NCI-H82 treated with DMSO at 0.1 percent for 48 hours (cell line): ENCODE data around the gene PARS2.

Experiments used
- DNase-seq: peaks from one replicate; lab custom pipeline; 2025; ENCODE audit not compliant: unreplicated experiment; lab: John Stamatoyannopoulos, UW

The PARS2 gene

DNA sequence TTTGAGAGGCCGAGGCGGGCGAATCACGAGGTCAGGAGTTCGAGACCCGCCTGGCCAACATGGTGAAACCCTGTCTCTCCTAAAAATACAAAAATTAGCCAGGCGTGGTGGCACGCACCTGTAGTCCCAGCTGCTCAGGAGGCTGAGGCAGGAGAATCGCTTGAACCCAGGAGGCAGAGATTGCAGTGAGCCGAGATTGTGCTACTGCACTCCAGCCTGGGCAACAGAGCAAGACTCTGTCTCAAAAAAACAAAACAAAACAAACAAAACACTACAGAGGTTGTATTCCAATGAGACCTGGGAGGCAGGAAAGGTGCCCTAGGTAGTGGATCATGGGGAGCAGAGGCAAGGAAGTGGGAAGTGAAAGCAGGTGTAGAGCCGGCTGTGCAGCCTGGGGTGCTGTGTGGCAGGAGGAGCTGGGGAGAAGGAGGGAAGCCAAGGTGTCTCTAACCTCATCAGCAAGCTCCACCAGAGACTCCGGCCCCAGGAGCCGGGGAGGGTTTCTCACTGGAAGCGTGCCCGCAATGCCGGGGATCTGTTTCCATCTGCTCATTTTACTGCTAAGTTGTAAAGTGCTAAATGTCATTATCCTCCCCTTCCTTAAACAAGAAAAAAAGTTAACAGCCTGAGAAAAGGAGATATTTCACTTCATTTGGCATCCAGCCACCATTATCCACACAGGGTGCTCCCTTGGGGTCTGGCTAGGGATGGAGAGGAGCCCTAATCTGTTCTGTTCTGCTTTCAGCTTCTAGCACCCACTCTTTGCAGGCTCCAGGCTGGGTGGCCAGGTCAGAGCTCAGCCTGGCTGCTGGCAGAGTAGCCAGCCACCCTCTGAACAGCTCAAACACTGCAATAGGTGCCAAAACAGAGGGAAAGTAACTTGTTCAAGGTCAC is 11.8 kb upstream of the PARS2 start:
- peak; percentile 51 for DNase-seq

DNA sequence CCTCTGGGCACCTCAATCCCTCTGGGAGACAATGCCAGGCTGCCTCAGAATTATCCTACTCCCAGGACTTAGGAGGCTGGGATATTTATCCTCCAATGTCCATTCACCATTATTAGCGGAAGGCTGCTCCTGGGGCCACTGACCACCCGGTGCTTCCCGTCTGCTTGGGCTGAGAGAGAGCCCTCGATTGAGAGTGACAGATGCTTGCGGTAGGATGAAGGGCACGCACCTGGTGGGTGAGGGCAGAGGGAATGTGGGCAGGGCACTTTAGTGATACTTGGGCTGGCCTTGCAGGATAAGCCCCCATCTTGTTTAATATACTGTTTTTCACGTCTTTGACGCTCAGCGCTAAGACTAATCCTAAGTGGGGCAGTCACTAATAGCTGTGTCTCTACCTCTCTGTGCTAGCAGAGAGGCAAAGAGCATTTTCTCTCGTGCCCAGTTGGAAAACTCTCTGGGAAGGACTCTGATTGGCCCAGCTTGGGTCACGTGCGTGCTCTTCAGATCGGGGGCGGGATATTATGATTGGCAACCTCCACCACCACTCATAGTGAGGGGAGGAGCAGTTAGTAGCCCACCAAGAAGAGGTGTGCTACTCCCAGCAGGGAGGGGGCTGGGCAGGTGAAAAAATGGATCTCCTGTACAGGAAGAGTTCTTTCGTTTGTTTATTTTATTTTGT is 10.6 kb upstream of the PARS2 start:
- DNase-seq: peak; percentile 96

DNA sequence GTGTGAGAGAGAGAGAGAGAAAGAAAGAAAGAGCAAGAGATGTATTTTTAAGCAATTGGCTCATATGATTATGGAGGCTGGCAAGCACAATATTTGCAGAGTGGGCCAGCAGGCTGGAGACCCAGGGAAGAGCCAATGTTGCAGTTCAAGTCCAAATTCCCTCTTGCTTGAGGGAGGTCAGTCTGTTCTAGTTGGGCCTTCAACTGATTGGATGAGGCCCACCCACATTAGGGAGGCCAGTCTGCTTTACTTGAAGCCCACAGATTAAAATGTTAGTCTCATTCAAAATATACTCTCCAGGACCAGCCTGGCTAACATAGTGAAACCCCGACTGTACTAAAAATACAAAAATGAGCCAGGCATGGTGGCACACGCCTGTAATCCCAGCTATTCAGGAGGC is 8.6 kb upstream of the PARS2 start:
- DNase-seq: no peak

DNA sequence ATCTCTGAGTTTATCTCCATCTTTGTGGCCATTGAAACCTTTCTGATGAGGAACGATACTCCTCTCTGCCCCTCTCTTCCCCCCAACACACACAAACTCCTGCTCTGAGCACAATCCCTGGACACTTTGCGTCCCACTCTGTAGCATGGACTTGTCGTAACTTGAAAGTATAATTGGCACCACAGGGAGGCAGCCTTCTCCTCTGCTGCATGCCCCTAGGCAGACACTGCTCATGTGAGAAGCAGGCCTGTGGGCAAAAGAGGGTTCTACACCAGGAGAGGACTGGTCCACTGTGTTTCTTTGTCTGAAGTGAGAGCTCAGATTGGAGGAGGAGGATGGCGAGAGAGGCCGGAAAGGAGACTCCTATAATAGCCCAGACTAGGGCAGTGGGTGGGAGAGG is 3.8 kb upstream of the PARS2 start:
- DNase-seq: no peak

- DNase-seq: no peak
Observed at GRCh38 chr1:54767526-54767925, 3.2 kb upstream of the PARS2 start.

GRCh38 chr1:54766726-54767125 is 2.4 kb upstream of the PARS2 start:
- DNase-seq: no peak

DNA sequence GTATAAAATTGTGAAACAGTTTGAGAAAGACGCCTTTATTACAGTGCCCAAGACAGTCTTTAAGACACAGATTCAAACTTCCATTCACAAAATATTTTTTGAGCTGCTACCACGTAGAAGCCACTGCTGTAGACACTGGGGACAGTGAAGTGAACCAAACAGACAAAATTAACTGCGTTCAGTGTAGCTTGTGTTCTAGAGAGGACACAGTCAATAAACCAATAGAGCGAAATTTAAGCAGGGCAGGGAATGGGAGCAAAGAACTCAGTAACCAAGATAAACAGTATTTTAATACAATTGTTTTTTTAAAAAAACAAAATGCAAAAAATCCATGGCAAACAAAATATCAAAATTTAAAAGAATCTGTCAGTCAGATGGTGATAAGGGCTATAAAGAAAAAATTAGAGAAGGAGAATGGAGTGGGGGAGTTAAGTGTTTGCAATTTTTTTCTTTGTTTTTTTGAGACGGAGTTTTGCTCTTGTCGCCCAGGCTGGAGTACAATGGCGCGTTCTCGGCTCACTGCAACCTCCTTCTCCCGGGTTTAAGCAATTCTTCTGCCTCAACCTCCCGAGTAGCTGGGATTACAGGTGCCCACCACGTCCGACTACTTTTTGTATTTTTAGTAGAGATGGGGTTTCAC is 719 bp upstream of the PARS2 start:
- no peak for DNase-seq

DNA sequence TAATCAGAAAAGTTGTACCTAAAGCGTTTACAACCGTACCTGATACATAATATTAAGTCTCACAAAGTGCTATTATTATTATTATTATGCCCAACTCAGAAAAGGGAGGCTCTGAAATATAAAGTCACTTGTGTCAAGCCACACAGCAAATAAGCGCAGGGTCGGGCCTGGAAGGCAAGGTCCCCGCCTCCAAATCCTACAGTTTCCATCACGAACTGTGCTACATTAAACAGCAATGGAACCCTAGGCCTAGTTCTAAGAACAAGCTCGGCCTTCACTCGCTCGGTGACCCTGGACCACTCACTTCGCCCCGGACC is 549 bp downstream of the PARS2 start:
- DNase-seq: no peak

GRCh38 chr1:54758678-54759348 is 5.5 kb downstream of the PARS2 start:
- DNase-seq: no peak

GRCh38 chr1:54757833-54758232 is 6.5 kb downstream of the PARS2 start:
- no peak for DNase-seq

DNA sequence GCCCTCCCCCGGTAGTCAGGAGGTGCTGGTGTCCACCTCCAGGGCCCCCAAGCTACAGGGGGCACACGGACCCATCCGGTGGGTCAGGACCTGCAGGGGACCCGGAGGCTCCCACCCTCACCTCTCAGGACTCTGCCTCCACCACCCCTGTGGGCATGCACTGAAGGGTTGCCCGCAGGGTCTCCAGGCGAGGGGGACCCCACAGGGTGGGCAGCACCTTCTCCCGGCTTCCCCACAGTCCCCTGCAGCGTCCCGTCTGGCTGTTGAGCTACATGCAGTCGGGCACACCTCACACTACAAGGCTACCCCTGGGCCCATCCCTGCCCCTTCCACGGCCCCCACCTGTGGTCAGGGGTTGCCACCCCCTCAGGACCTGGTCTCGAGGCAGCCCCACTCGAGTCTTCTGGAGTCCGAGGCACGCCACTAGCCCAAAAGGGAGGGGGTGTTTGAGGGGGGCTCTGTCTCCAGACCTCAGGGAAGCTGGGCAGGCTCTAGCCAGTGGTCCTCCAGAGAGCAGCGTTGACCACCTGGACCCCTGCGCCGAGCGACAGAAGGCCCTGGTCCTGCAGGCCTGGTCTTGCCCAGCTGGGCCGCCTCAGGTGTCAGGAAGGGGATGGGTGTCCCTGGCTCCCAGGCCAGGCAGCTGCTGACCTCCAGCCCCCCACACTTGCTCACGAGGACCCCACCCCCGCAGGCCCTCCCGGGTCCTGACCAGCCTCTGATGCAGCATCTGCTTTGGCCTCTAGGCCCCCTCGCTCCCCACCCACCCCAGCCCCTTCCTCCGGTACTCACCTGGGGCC is 9.6 kb downstream of the PARS2 start:
- DNase-seq: no peak

DNA sequence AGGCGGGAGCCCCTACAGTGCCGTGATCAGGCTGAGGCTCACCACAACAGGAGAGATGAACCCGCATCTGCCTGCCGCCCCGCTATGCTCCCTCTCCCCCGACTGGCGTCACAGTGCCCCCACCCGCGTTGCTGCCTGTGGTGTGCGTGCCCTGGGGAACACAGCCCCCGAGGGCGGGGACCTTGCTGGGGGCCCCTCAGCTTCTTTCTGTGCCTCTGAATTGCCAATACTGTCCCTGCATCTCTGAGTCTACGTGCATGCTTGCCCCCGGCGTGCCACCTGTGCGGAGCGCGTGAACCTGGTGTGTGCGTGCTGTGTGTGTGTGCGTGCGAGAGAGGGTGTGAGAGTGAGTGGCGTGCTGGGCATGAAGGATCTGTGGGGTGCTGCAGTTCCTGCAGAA is 10.3 kb downstream of the PARS2 start:
- DNase-seq: no peak

- DNase-seq: no peak
Observed at GRCh38 chr1:54751426-54751825, 12.9 kb downstream of the PARS2 start.

- DNase-seq: no peak
Observed at GRCh38 chr1:54750596-54750995, 13.7 kb downstream of the PARS2 start.

DNA sequence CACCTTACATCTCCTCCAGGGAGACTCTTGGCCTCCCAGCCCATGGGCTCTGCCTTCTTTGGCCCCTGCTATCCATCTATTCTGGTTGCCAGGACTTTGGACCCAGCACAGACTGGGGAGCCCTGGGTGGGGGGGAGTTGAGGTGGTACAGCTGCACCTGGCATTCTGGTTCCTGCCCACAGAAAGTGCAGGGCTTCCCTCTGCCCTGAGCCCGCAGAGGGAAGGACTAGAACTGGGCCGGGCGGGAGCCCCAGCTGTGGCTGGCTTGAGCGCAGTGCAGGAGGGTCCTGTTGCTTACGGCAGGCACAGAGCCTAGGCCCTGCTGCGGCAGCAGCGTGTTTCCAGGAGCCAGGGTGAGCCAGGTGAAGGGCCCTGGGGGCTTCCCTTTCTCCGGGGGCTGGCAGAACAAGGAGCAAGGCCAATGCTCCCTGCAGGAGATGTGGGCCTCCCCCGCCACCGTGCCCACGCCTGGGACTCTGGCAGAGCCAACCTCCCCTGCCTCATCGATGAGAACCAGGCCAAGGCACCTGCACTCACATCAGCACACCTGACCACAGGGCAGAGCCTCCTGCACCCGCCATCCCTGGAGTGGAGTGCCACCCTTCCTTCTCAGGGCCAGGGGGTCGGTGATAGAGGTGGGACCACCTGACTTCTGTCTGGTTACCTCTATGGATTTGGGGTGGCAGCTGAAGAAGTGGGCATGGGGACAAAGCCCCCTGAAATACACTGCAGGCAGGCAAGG is 16.1 kb downstream of the PARS2 start:
- DNase-seq: no peak

GRCh38 chr1:54745864-54746263 is 18.5 kb downstream of the PARS2 start:
- DNase-seq: no peak

DNA sequence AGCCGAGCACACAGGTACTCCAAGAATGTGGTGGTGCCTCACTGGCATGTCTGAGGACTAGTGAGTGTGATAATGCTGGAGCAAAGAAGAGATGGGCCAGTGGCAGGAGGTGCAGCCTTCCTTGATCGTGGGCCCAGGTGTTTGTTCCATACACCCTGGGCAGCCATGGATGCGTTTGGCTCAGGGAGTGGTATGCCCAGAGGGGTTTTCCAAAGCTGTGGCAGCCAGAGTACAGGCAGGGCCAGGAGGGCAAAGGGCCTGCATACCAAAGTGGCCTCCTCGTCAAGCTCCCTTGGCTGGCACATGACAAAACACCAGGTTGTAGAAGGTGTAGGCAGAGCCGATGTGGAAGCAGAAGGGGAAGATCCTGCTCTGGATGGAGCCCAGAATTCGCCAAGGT is 19.0 kb downstream of the PARS2 start:
- DNase-seq: no peak

- DNase-seq: no peak
Observed at GRCh38 chr1:54744696-54745095, 19.6 kb downstream of the PARS2 start.

DNA sequence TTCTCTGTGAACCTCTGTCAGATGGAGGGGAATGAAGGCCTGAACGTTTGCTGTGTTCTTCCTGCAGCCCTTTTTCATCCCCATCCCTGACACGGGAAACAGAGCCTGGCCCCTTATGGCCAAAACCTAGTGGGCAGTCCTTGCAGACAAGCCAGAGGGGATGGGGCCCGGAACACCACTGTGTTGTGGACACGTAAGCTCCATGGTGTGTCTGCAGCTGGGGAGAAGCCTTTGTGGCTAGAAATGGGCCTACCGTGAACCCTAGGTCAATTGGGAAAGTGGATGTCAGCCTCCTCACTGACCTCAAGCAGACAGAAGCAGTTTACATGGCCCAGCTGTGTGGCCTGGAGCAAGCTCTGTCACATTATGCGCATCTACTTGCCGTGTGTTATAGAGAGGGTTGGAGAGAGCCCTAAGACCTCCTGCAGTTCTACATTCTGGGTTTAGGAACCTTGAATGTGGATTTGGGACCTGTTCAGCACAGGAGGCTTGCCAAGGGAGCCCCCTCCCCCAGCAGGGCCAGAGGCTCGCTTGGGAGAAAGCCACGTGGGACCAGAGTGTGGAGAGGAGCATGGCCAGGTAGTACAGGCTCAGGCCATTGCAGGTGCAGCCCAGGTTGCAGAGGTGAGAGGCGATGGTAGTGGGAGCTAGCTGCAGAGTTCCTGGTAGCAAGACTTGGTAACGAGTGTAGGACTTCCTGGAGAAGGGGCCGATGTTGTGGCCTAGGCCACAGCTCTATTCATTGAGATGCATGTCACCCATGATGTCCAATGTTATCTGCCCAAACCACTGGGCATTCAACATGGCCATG is 20.7 kb downstream of the PARS2 start:
- DNase-seq: no peak
